ENCODE results near the gene ARL10. TPM values are rescaled to one million over a fixed set of nuclear protein-coding genes. Genes with fewer than 3 reads are reported as not detected.

ARL10 gene
- polyA plus RNA-seq, 1 of the 3 experiments (the other 2 are of a cell fraction) = 4.6 TPM

DNA sequence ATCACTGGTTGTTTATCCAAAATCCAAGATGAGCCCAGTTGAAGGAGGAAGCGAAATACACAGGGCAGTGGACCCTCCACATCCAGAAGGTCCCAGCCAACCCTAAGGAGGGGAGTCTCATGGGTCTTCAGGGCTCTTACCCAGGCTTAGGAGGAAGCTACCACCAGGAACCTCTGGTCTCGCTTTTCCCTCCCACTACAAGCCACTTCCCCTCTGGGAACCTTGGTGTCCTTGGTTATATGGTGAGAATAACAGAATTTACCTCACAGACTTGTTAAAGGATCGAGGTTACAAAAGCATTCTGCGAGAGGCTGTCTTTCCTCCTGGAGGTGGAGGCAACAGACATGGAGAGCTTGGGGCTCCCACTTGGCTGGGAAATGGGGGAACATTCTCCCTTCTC, 26.7 kb downstream of the ARL10 start:
- no peak overlapping the region for H3K27ac ChIP-seq (ENCODE audit: low read depth in 2 of 2, low read length in 1 of 2)
- CTCF ChIA-PET = interaction anchor here (1.5 kb wide), 1 partner anchor 30 kb away, joined by 3 read pairs; the partner anchor contains the start of gene KIAA1191
- H3K9me3 ChIP-seq = no peaks in the 10 kb centered on the region
- H3K4me2 ChIP-seq = no peak overlapping the region
- H3K4me1 ChIP-seq (ENCODE audit: control insufficient read depth in 1 of 2, insufficient read depth in 2 of 2, low read depth in 1 of 2, low read length in 1 of 2) = peaks cover 0 to 6% of the 10 kb centered on the region in 2 experiments; a peak in 1 of 4 replicates
- no peak overlapping the region for H3K9ac ChIP-seq
- TF ChIP-seq USF2 (IDR thresholded peaks at IDR 0.05; ENCODE audit: borderline replicate concordance, low read depth, low read length) (no peak), MXI1 (IDR thresholded peaks at IDR 0.05; ENCODE audit: low read depth, low read length) (no peak), RCOR1 (IDR thresholded peaks at IDR 0.05; ENCODE audit: low read length) (no peak), ZBTB33 (IDR thresholded peaks at IDR 0.05; ENCODE audit: borderline replicate concordance, low read depth) (no peak), POLR2AphosphoS5 (IDR thresholded peaks at IDR 0.05; ENCODE audit: low read depth, low read length) (no peak), ELF1 (IDR thresholded peaks at IDR 0.05) (no peak), YY1 (IDR thresholded peaks at IDR 0.05; ENCODE audit: low read depth) (no peak), CHD2 (IDR thresholded peaks at IDR 0.05; ENCODE audit: low read length, partially characterized antibody) (no peak)
- TF ChIP-seq, protein P1, sequence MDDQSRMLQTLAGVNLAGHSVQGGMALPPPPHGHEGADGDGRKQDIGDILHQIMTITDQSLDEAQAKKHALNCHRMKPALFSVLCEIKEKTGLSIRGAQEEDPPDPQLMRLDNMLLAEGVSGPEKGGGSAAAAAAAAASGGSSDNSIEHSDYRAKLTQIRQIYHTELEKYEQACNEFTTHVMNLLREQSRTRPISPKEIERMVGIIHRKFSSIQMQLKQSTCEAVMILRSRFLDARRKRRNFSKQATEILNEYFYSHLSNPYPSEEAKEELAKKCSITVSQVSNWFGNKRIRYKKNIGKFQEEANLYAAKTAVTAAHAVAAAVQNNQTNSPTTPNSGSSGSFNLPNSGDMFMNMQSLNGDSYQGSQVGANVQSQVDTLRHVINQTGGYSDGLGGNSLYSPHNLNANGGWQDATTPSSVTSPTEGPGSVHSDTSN (IDR thresholded peaks at IDR 0.05) = no peak
- TF ChIP-seq, protein P2, sequence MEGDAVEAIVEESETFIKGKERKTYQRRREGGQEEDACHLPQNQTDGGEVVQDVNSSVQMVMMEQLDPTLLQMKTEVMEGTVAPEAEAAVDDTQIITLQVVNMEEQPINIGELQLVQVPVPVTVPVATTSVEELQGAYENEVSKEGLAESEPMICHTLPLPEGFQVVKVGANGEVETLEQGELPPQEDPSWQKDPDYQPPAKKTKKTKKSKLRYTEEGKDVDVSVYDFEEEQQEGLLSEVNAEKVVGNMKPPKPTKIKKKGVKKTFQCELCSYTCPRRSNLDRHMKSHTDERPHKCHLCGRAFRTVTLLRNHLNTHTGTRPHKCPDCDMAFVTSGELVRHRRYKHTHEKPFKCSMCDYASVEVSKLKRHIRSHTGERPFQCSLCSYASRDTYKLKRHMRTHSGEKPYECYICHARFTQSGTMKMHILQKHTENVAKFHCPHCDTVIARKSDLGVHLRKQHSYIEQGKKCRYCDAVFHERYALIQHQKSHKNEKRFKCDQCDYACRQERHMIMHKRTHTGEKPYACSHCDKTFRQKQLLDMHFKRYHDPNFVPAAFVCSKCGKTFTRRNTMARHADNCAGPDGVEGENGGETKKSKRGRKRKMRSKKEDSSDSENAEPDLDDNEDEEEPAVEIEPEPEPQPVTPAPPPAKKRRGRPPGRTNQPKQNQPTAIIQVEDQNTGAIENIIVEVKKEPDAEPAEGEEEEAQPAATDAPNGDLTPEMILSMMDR (IDR thresholded peaks at IDR 0.05) = no peak
- POLR2A ChIA-PET = interaction anchor here (1.5 kb wide), 1 partner anchor 14 kb away, joined by 6 read pairs; no protein-coding TSS in a partner anchor
- no peaks in the 10 kb centered on the region for H4K20me1 ChIP-seq (ENCODE audit: insufficient read depth)
- no peaks in the 10 kb centered on the region for H3K27me3 ChIP-seq (ENCODE audit: insufficient read depth)
- peaks cover 5 to 9% of the 10 kb centered on the region in 2 experiments for H3K36me3 ChIP-seq (replicated peaks in 1 of 2; ENCODE audit: control insufficient read depth in 1 of 2, insufficient read depth in 2 of 2, low read length in 1 of 2)
- peaks cover 31% of the 10 kb centered on the region for H3K79me2 ChIP-seq (ENCODE audit: insufficient read depth)
- WGBS (ENCODE audit: low lambda C conversion rate) = 93% methylated on average over 4 of the region's 4 CpGs
- no peak overlapping the region for H2AFZ ChIP-seq (ENCODE audit: low read depth)
- no peak for DNase-seq
- no peak overlapping the region for H3K4me3 ChIP-seq (ENCODE audit: low read depth in 2 of 2, low read length in 1 of 2)
- H3K9me2 ChIP-seq = no peaks in the 10 kb centered on the region
- peaks cover 6% of the 10 kb centered on the region for H3F3A ChIP-seq (replicated peaks; ENCODE audit: insufficient read depth)

DNA sequence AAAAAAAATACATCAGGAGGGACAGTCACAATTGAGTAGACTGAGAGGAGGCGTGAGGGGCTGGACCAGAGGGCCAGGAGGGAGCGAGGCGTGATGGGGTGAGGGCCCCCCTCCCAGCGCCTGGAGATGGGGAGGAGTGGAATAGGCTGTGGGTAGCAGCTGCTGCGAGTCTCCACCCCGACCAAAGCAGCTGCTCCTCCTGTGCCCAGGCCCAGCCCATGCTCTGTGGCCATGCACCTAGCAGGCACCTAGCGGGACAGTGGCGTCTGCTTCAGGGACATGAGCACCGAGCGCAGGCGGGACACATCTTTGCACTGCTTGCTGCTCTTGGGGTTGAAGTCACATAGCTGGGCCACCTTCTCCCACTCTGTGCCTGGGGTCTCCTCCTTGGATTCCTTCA, 27.2 kb downstream of the ARL10 start:
- ChIA-PET POLR2A (interaction anchor here (1.5 kb wide), 1 partner anchor 13 kb away, joined by 6 read pairs; no protein-coding TSS in a partner anchor), CTCF (no interaction called here)
- 100% methylated on average over 4 of the region's 11 CpGs for WGBS (ENCODE audit: low lambda C conversion rate)
- Histone ChIP-seq H3K9ac (no peak overlapping the region), H3K4me3 (ENCODE audit: low read depth in 2 of 2, low read length in 1 of 2) (no peak overlapping the region), H3K27ac (ENCODE audit: low read depth in 2 of 2, low read length in 1 of 2) (no peak overlapping the region), H2AFZ (ENCODE audit: low read depth) (no peak overlapping the region), H3K4me1 (ENCODE audit: control insufficient read depth in 1 of 2, insufficient read depth in 2 of 2, low read depth in 1 of 2, low read length in 1 of 2) (peaks cover 0 to 4% of the 10 kb centered on the region in 2 experiments; a peak in 1 of 4 replicates), H3K36me3 (replicated peaks in 1 of 2; ENCODE audit: control insufficient read depth in 1 of 2, insufficient read depth in 2 of 2, low read length in 1 of 2) (peaks cover 5 to 9% of the 10 kb centered on the region in 2 experiments), H3K9me2 (no peaks in the 10 kb centered on the region), H3K9me3 (no peaks in the 10 kb centered on the region), H3K27me3 (ENCODE audit: insufficient read depth) (no peaks in the 10 kb centered on the region), H3K79me2 (ENCODE audit: insufficient read depth) (peaks cover 25% of the 10 kb centered on the region), H3F3A (replicated peaks; ENCODE audit: insufficient read depth) (peaks cover 6% of the 10 kb centered on the region), H3K4me2 (no peak overlapping the region), H4K20me1 (ENCODE audit: insufficient read depth) (no peaks in the 10 kb centered on the region)
- no peak for DNase-seq
- TF ChIP-seq EP300 (IDR thresholded peaks at IDR 0.05; ENCODE audit: borderline replicate concordance in 1 of 2, low read depth in 1 of 2, low read length in 1 of 2) (no peak), TAF1 (IDR thresholded peaks at IDR 0.05; ENCODE audit: borderline replicate concordance, low read depth, low read length) (no peak), ZBTB33 (IDR thresholded peaks at IDR 0.05; ENCODE audit: borderline replicate concordance, low read depth) (no peak), RAD21 (IDR thresholded peaks at IDR 0.05; ENCODE audit: low read length) (no peak), FOXJ3 (CRISPR knock-in tag; IDR thresholded peaks at IDR 0.05) (no peak), YY1 (IDR thresholded peaks at IDR 0.05; ENCODE audit: low read depth) (no peak), SIN3A (IDR thresholded peaks at IDR 0.05; ENCODE audit: borderline replicate concordance, low read depth, low read length) (no peak), NRF1 (IDR thresholded peaks at IDR 0.05; ENCODE audit: low read depth, low read length) (no peak)
- TF ChIP-seq, protein P3, sequence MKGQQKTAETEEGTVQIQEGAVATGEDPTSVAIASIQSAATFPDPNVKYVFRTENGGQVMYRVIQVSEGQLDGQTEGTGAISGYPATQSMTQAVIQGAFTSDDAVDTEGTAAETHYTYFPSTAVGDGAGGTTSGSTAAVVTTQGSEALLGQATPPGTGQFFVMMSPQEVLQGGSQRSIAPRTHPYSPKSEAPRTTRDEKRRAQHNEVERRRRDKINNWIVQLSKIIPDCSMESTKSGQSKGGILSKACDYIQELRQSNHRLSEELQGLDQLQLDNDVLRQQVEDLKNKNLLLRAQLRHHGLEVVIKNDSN (IDR thresholded peaks at IDR 0.05; ENCODE audit: borderline replicate concordance, low read depth) = no peak

Measured in SK-N-SH (cell line).